Gastrocnemius medialis (tissue), 4 donors: ENCODE results near the gene RBMS3. TPM values are rescaled to one million over a fixed set of nuclear protein-coding genes. Genes with fewer than 3 reads are reported as not detected.

Experiments
- ATAC-seq, 2 donors: fragments of 150-250 bp; one replicate each; pipeline ENCODE4 v1.9.1; 2016
- DNase-seq, 2 donors: peaks; one replicate each; pipeline ENCODE4 v3.0.0-alpha.2; 2019
- H3K27ac ChIP-seq, 4 donors: fragments of 200-600 bp; sonication (generic); 1 replicate in 1 of 4; 2 replicates in 3 of 4; pipeline ENCODE4 v1.5.1; 2016 to 2018; ENCODE audit warnings: mild to moderate bottlenecking in 2 of 4, moderate library complexity in 1 of 4
- H3K27me3 ChIP-seq, 3 donors: fragments of 200-600 bp; sonication (generic) in 2 of 3; 1 replicate in 1 of 3; 2 replicates in 2 of 3; pipeline versions ENCODE4 v1.5.1 to v1.6.0; 2016 to 2019; ENCODE audit warnings: mild to moderate bottlenecking in 1 of 3, moderate library complexity in 1 of 3
- H3K36me3 ChIP-seq, 2 donors: fragments of 200-600 bp; sonication (generic) in 1 of 2; one replicate each; pipeline ENCODE4 v1.5.1; 2017 to 2018
- H3K4me1 ChIP-seq, 2 donors: fragments of 200-600 bp; sonication (generic) in 1 of 2; one replicate each; pipeline ENCODE4 v1.5.1; 2016 to 2017; ENCODE audit warnings: mild to moderate bottlenecking in 2 of 2
- H3K4me3 ChIP-seq, 4 donors: fragments of 200-600 bp; sonication (generic) in 3 of 4; 1 replicate in 1 of 4; 2 replicates in 3 of 4; pipeline ENCODE4 v1.5.1; 2016 to 2019; ENCODE audit warnings: mild to moderate bottlenecking in 2 of 4
- H3K9me3 ChIP-seq, 3 donors: fragments of 200-600 bp; sonication (generic) in 2 of 3; 1 replicate in 1 of 3; 2 replicates in 2 of 3; pipeline ENCODE4 v1.5.1; 2016 to 2019
- POLR2A ChIP-seq, 2 donors: fragments of 450-650 bp; IDR thresholded peaks; one replicate each; pipeline ENCODE4 v1.6.1; 2017; ENCODE audit warnings: antibody characterized with exemption in 2 of 2, mild to moderate bottlenecking in 2 of 2, moderate library complexity in 2 of 2
- in situ Hi-C, 4 donors: fragments of 200-750 bp; cut with MboI; loops; one replicate each; pipeline versions ENCODE4 v1.15.0 to v1.8.0; 2017; ENCODE audit warnings: low sequenced_read_pairs in 4 of 4
- intact Hi-C: fragments of 100-400 bp; cut with DNase I; formaldehyde crosslinking; loops from one replicate; pipeline ENCODE4 v1.15.1; 2023; ENCODE audit warnings: low total_unique reads
- total RNA-seq, 4 donors: library from RNA; depleted of rRNA; stranded (reverse); fragments of >200 nt; gene quantifications; one replicate each; pipeline versions ENCODE4 v1.1.0 to v1.2.3, GENCODE V29; 2016
- TF ChIP-seq, protein P1 (sequence below), 5 experiments: fragments of 450-650 bp in 3 of 5; fragments of 200-600 bp in 2 of 5; sonication (generic) in 2 of 5; IDR thresholded peaks in 4 of 5; conservative IDR thresholded peaks in 1 of 5; 1 replicate in 4 of 5; 2 replicates in 1 of 5; pipeline ENCODE4 v1.5.1; 2016 to 2019; ENCODE audit warnings: antibody characterized with exemption in 5 of 5, mild to moderate bottlenecking in 3 of 5, moderate library complexity in 3 of 5

RBMS3 gene
- total RNA-seq, 4 donors from 2014 or later, result 16.1 to 38.8 (median 22.7) TPM

DNA sequence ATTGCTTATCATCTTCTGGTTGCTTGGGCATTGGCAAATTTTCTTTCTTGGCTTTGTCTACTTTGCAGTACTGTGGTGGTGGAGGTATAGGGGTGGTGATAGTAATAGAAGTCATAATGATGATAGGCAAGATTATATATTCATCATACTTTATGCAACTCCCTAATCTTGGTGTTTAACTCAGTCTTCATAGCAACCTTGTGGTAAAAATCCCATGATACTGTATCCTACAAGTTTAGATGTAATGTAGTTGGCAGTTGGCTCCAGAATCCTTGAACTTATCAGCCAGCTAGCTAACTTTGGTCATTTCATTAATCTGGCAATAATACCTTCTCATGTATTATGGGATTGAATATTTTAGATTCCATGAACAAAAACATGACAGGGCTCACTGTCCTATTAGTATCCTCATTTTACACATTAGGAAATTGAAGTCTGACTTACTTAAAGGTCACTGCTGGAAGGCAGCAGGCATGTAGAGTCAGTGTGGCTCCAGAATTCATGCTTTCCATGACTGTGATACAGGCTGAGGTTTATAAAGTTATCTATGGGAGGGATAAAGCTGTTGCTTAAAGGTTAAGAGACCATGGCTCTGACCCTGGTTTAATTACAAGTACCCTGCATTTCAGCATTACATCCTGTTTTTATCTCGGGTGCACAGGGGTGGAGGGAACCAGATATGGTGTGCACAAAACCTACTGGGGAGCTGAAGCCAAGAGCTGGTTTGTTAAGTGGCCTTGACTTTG lies 33.3 kb downstream of the RBMS3 start:
- ATAC-seq (no peak), DNase-seq (no peak)
- intact Hi-C loops (no loop called here), in situ Hi-C loops (no loop called here)
- Histone ChIP-seq H3K27me3 (no peaks in the 10 kb centered on the region), H3K36me3 (no peaks in the 10 kb centered on the region), H3K4me1 (peaks cover 60 to 76% of the 10 kb centered on the region in 2 donors), H3K4me3 (no peak overlapping the region), H3K9me3 (no peaks in the 10 kb centered on the region), H3K27ac (peak overlapping the region in 2 of 4 donors; percentile 2 to 48)
- TF ChIP-seq, protein P1, sequence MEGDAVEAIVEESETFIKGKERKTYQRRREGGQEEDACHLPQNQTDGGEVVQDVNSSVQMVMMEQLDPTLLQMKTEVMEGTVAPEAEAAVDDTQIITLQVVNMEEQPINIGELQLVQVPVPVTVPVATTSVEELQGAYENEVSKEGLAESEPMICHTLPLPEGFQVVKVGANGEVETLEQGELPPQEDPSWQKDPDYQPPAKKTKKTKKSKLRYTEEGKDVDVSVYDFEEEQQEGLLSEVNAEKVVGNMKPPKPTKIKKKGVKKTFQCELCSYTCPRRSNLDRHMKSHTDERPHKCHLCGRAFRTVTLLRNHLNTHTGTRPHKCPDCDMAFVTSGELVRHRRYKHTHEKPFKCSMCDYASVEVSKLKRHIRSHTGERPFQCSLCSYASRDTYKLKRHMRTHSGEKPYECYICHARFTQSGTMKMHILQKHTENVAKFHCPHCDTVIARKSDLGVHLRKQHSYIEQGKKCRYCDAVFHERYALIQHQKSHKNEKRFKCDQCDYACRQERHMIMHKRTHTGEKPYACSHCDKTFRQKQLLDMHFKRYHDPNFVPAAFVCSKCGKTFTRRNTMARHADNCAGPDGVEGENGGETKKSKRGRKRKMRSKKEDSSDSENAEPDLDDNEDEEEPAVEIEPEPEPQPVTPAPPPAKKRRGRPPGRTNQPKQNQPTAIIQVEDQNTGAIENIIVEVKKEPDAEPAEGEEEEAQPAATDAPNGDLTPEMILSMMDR (IDR thresholded peaks at IDR 0.05 in 4 of 5, conservative IDR thresholded peaks at IDR 0.05 in 1 of 5), result no peak
- TF ChIP-seq POLR2A (IDR thresholded peaks at IDR 0.05), result no peak

DNA sequence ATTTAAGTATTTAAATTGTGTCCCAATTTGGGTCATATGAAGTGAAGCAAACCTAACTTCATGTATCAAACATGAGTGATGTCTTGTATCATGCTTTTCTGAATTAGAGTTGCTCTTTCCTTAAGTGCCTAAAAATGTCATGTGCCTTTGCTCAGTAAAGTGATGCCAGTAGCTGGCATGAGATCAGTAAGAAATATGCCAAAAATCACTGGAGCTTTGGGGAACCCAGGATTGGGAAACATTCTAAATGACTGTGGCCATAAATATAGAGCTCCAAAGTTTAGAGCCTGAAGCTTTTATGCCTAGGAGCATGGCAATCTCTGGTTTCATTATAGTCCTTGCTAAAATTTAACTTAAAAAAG lies 33.8 kb downstream of the RBMS3 start:
- no peaks in the 10 kb centered on the region for H3K36me3 ChIP-seq
- intact Hi-C loops (no loop called here), in situ Hi-C loops (no loop called here)
- no peak for ATAC-seq
- no peaks in the 10 kb centered on the region for H3K9me3 ChIP-seq
- peak overlapping the region in 2 of 4 donors; percentile 2 to 48 for H3K27ac ChIP-seq
- H3K4me3 ChIP-seq, result no peak overlapping the region
- no peak for DNase-seq
- TF ChIP-seq, protein P1 (IDR thresholded peaks at IDR 0.05 in 4 of 5, conservative IDR thresholded peaks at IDR 0.05 in 1 of 5), result no peak
- no peak for TF ChIP-seq POLR2A (IDR thresholded peaks at IDR 0.05)
- H3K4me1 ChIP-seq, result peaks cover 63 to 81% of the 10 kb centered on the region in 2 donors
- no peaks in the 10 kb centered on the region for H3K27me3 ChIP-seq

DNA sequence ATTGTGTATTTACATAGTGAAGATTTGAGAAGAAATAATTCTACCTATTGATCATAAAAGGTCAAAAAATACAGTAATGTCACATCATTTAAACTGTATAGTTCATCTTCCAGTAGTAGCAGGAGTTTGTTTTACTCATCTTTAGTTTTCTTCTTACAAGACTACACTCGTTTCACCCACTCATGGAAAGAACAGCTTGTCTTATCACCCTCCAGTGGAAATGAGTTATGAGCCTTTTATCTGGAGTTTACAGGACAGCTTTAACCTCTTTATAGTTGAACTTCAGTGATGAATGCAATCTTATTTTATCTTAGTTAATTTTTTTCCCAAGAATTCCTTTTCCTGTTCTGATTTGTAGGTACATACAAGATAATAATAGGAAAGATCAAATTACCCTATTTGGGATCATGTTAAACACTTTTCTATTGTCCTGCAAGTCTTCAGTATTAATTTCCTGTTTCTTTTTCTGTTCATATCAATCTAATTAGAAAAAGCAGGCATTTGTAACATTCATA lies 36.8 kb downstream of the RBMS3 start:
- peaks cover 74 to 85% of the 10 kb centered on the region in 2 donors for H3K4me1 ChIP-seq
- ATAC-seq (no peak), DNase-seq (no peak)
- H3K36me3 ChIP-seq, result no peaks in the 10 kb centered on the region
- in situ Hi-C loops, result no loop called here
- no peak for TF ChIP-seq POLR2A (IDR thresholded peaks at IDR 0.05)
- TF ChIP-seq, protein P1 (IDR thresholded peaks at IDR 0.05 in 4 of 5, conservative IDR thresholded peaks at IDR 0.05 in 1 of 5), result no peak
- no peaks in the 10 kb centered on the region for H3K27me3 ChIP-seq
- H3K4me3 ChIP-seq, result no peak overlapping the region
- H3K27ac ChIP-seq, result peak overlapping the region in 2 of 4 donors; percentile 12 to 33
- intact Hi-C loops, result no loop called here
- no peaks in the 10 kb centered on the region for H3K9me3 ChIP-seq

DNA sequence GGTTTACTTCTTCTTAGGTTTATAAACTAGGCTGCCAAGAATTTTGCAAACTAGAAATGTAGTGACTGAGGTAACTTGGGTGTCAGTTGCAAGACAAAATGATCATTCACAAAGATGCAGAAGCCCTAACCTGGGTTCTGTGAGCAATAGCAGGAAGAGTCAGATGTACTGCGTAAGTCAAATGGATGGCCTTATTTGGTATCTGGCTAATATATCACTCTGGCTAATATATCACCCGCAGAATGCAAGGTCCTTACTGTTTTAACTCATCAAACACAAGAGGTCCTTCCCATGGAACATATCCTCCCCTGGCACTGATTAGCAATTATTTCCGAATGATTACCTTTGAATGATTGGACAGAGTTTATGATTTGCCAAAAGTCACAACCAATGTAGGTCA lies 37.4 kb downstream of the RBMS3 start:
- intact Hi-C loops (no loop called here), in situ Hi-C loops (no loop called here)
- DNase-seq (no peak), ATAC-seq (no peak)
- TF ChIP-seq POLR2A (IDR thresholded peaks at IDR 0.05), result no peak
- TF ChIP-seq, protein P1 (IDR thresholded peaks at IDR 0.05 in 4 of 5, conservative IDR thresholded peaks at IDR 0.05 in 1 of 5), result no peak
- Histone ChIP-seq H3K36me3 (no peaks in the 10 kb centered on the region), H3K9me3 (no peaks in the 10 kb centered on the region), H3K27ac (peak overlapping the region in 3 of 4 donors; percentile 5 to 46 (median 33)), H3K27me3 (no peaks in the 10 kb centered on the region), H3K4me1 (peaks cover 70 to 82% of the 10 kb centered on the region in 2 donors), H3K4me3 (no peak overlapping the region)
